A549 treated with Mapracorat at 1 μM for 4 hours (cell line): ENCODE results near the gene RHBDD2. TPM values are rescaled to one million over a fixed set of nuclear protein-coding genes. Genes with fewer than 3 reads are reported as not detected.

Experiments
- total RNA-seq: library from RNA; stranded (reverse); fragments of 200-300 nt; extraction: Qiagen RNA extraction; gene quantifications from 5 replicates; pipeline ENCODE4 v1.2.3, GENCODE V29; 2022

The RHBDD2 gene
- 80.2 to 97.0 TPM (median 91.0 TPM) in 5 replicates for total RNA-seq

DNA sequence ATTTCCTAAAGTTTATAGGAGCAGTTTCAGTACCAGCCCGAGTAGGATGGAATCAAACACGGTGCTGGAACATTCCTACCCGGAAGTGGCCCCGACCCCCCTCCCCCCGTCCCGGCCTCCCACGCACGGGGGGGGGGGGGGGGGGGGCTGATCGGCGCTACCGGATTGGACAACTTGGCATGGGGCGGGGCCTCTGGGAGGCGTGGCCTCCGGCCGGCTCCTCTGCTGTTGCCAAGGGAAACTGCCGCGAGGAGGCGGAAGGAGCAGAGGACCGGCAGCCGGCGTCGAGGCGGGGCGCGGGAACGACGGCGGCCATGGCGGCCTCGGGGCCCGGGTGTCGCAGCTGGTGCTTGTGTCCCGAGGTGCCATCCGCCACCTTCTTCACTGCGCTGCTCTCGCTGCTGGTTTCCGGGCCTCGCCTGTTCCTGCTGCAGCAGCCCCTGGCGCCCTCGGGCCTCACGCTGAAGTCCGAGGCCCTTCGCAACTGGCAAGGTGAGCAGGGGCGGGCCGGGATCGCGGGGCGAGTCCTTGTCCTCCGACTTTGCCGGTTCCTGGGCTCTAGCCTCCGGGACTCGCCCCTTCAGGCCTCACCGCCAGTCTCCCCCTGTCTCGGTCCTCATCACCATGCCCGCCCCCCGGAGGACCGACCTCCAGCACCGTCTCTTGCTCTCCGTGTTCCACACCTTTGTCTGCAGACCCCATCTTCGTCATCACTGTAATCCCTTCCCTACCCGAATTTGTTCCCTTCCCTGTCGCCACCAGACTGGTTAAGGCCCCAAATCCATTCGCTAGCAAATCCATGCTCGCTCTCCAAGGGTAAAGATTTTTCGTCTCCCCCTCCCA, at the start of gene RHBDD2:
TSS of gene RHBDD2 (plus strand) at position 266 of the 843 bp plus-strand sequence. CDS start at position 315, 49 bp downstream.

DNA sequence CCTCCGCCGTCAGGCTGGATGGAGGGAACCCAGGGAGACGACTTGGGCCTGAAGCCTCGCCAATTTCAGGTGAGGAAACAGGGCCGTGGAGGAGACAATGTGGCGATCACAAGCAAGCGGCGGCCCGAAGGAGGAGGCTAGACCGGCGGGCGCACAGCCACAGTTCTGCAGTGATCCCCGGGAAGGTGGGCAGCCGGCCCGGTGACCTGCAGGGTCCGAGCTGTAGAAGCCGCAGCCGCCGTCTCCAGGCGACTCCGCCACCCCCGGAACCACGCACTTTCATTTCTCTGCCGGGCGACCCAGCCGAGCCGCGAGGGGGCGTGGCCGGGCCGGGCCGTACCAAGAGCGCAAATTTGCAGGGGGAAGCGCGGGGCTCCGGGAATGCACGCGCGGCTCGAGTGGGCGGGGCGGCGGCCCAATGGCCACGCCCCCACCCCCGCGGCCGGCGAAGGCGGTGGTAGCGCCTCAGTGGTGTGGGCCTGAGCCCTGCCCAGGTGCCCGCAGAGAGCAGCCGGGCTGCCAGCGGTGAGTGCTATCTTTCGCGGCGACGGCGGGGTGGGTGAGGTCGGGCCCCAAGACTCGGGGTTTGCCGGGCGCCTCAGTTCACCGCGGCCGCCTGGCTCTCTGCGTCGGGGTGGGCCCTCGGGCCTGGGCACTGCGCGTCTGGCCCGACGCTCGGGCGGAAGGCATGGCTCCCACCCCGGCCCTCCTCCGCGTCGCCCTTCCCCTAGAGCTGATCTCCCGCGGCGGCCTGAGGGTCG, 36.0 kb downstream of the RHBDD2 start, which contains the start of gene POR:
TSS of gene POR (plus strand) at position 501 of the 761 bp plus-strand sequence. CDS start 38,847 bp downstream, outside the sequence.

Other genes starting within 250 kb of the RHBDD2 start
- 17.3 to 26.6 TPM (median 24.5 TPM) in 5 replicates for gene HIP1, start 140.1 kb upstream of the RHBDD2 start, total RNA-seq
- 8.5 to 9.9 TPM (median 9.6 TPM) in 5 replicates for gene CCL26, start 106.8 kb upstream of the RHBDD2 start, total RNA-seq
- gene CCL24, start 65.2 kb upstream of the RHBDD2 start, total RNA-seq: not detected in 5 replicates
- 112 to 177 TPM (median 175 TPM) in 5 replicates for gene POR, start 36.1 kb downstream of the RHBDD2 start, total RNA-seq
- 37.6 to 47.3 TPM (median 42.0 TPM) in 5 replicates for gene TMEM120A, start 115.6 kb downstream of the RHBDD2 start, total RNA-seq
- gene STYXL1, start 169.0 kb downstream of the RHBDD2 start, total RNA-seq: 38.0 to 45.4 TPM (median 41.2 TPM) in 5 replicates
- 347 to 410 TPM (median 393 TPM) in 5 replicates for gene MDH2, start 169.1 kb downstream of the RHBDD2 start, total RNA-seq